GM18517 (cell line): ENCODE data around the gene AP3S1.
"Not testable (repeated sequence)": the region's sequence is repeated elsewhere in the genome, so short reads cannot be mapped to it uniquely, and the experiment has no call there.

Experiments
- ATAC-seq: cut with Tn5 transposase; IDR thresholded peaks from one replicate; pipeline ENCODE4 v1.9.1; 2021; ENCODE audit warnings: mild to moderate bottlenecking, moderate library complexity; ENCODE audit not compliant: unreplicated experiment

Gene AP3S1

DNA sequence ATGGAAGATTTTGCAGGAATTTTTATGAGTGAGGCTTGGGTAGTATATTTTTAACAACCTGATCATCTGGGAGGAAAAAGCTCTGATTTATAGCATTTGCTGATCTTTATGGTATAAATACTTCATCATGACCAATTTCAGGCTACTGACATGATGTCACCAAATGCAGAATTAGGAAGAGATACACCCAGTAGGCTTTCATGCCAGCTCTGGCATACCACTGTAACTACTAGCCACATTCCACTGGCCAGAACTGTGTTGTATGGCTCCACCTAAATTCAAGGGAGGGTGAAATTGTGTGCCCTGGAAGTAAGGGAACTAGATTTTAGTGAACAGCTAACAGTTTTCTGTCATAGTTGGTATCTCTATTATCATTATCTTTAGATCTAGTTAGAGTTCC, 17.6 kb downstream of the AP3S1 start:
- ATAC-seq = no peak

GRCh38 chr5:115869256-115869795, 27.6 kb downstream of the AP3S1 start:
- ATAC-seq = no peak

GRCh38 chr5:115872447-115872846, 30.7 kb downstream of the AP3S1 start:
- ATAC-seq = no peak

- no peak for ATAC-seq
Observed at GRCh38 chr5:115873392-115873791, 31.7 kb downstream of the AP3S1 start.

DNA sequence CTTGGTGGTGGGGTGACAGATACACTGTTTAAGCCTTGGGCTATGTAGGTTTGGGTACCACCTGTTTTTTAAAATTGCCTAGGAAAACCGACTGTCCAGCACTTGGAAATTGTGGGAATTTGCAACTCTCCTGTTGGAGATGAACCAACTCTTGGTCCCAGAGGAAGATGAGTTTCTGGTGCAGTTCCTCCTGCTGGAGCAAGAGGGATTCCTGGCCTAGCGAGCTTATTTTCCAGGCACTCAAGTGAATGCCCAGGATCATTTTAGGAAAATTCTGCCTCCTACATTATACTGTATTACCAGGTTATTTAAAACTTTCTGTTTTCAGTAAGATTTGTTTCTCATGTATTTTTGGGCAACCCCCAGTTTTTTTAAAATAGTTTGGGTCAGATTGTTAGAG, 33.7 kb downstream of the AP3S1 start:
- ATAC-seq = no peak

GRCh38 chr5:115877342-115877741, 35.6 kb downstream of the AP3S1 start:
- ATAC-seq = not testable (repeated sequence)

DNA sequence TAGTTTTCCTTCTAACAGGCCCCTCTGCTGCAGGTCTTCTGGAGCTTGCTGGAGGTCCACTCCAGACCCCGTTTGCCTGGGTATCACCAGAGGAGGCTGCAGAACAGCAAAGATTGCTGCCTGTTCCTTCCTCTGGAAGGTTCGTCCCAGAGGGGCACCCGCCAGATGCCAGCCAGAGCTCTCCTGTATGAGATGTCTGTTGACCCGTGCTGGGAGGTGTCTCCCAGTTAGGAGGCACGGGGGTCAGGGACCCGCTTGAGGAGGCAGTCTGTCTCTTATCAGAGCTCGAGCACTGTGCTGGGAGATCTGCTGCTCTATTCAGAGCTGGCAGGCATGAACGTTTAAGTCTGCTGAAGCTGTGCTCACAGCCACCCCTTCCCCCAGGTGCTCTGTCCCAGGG, 40.7 kb downstream of the AP3S1 start:
- ATAC-seq = not testable (repeated sequence)

GRCh38 chr5:115884704-115885103, 43.0 kb downstream of the AP3S1 start:
- no peak for ATAC-seq

- not testable (repeated sequence) for ATAC-seq
Observed at GRCh38 chr5:115885208-115885607, 43.5 kb downstream of the AP3S1 start.

DNA sequence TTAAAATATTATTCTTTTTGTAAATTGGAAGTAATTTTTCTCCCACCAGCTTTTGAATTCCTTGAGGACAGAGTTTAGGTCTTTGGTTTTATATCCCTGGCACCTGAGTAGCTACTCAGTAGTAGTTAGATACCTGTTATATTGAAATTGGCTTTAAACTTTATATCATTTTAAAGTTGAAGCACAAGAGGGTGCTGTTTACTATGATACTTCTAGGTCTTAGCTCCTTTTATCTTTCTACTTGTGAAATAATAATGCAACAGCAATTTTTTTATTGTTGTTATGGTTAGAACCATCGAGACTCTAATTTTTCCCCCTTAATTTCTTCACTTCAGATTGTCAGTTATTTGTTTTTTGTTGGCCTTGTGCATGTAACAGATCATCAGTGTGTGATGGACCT, 46.3 kb downstream of the AP3S1 start:
- ATAC-seq = no peak

- ATAC-seq = no peak
Observed at GRCh38 chr5:115892021-115892420, 50.3 kb downstream of the AP3S1 start.

GRCh38 chr5:115894342-115894741, 52.6 kb downstream of the AP3S1 start:
- ATAC-seq = no peak

- no peak for ATAC-seq
Observed at GRCh38 chr5:115895821-115896220, 54.1 kb downstream of the AP3S1 start.

GRCh38 chr5:115898656-115899055, 56.9 kb downstream of the AP3S1 start:
- ATAC-seq = no peak

DNA sequence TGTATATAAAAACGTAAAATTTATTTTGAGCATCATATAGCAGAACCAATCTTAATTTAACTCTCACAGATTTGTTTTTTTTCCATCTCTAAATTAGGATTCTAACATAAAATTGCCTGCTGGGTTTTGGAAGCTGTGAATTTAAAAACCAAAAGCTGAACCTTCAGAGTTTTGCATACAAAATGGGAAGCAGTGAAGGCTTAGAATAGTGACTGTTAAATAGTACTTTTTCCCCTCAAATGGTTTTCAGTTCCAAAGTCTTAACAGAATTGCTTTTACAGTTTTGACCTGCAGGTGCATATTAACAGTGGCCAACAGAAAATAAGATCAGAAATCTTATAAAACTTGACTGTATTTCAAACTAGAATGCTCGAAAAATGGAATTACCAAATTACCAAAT, 65.4 kb downstream of the AP3S1 start:
- no peak for ATAC-seq

DNA sequence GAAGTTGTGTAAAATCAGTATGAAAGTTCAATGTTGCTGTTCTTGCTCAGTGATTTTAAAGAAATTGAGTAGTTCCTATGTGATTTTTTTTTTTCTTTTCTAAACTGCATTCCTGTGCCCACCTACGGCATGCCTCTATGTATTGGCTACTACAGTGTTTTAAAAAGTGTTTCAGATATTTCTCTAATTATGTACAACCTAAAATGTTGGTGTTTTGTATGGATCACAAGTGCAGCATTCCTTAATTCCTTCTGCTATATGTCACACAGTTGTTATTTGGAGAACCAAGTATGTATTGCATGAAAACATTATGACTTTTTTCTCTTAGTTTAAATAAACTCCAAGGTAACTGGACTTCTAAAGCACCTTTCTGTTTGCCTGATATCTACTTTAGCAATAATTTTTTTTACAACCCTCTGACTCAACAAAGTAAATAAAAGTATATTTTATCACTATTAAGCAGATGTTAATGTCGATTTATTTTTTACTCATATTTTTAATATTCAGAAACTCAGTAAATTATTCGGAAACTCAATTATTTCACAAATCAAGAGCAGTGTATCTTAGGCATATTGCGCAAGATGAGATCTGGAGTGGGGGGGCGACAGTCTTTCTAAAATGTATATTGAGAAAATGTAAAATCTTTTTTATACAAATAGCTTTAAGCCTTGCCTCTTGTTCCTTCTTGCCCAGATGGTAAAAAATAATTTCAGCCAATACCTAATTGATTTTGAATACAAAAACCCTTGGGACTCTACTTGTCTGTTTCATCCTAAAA, 72.1 kb downstream of the AP3S1 start:
- not testable (repeated sequence) for ATAC-seq

DNA sequence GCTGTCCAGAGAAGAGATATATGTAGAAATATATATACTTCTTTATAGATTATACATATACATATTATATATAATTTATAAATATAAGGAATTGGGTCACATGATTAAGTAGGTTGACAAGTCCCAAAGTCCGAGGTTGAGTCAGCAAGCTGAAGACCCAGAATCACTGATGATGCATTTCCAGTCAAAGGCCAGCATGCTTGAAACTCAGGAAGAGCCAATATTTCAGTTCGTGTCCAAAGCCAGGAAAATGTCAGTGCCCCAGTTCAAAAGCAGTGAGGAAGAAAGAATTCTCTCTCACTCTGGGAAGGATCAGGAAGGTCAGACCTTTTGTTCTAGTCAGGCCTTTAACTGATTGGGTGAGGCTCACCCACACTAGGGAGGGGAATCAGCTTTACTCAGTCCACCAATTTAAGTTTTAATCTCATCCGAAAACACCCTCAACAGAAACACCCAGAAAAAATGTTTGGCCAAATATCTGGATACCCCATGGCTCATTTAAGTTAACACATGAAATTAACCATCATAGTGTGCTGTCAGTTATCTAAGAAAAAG, 78.5 kb downstream of the AP3S1 start:
- no peak for ATAC-seq

DNA sequence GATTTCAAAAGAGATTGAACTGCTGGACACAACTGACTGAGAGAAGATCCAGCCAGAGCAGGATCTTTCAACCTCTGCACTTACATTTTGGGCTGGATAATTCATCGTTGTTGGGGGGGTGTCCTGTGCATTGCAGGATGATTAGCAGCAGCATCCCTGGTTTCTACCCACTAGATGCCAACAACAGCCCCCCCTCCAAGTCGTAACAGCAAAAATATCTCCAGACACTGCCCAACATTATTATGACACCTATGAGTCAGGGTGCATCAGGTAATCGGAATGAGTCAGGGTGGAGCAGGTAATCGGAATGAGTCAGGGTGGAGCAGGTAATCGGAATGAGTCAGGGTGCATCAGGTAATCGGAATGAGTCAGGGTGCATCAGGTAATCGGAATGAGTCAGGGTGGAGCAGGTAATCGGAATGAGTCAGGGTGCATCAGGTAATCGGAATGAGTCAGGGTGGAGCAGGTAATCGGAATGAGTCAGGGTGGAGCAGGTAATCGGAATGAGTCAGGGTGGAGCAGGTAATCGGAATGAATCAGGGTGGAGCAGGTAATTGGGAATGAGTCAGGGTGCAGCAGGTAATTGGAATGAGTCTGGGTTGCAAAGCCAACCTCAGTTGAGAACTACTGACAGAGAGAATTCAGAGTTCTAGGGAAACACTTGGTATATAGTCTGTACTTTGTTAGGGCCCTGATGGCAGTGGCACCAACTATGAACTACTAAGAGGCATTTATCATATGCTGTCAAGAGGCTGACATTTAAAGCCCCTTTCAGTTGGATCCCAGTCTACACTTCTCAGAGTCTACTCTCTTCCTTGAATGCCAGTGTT, 87.1 kb downstream of the AP3S1 start:
- ATAC-seq = not testable (repeated sequence)

GRCh38 chr5:115930171-115930570, 88.4 kb downstream of the AP3S1 start:
- not testable (repeated sequence) for ATAC-seq

DNA sequence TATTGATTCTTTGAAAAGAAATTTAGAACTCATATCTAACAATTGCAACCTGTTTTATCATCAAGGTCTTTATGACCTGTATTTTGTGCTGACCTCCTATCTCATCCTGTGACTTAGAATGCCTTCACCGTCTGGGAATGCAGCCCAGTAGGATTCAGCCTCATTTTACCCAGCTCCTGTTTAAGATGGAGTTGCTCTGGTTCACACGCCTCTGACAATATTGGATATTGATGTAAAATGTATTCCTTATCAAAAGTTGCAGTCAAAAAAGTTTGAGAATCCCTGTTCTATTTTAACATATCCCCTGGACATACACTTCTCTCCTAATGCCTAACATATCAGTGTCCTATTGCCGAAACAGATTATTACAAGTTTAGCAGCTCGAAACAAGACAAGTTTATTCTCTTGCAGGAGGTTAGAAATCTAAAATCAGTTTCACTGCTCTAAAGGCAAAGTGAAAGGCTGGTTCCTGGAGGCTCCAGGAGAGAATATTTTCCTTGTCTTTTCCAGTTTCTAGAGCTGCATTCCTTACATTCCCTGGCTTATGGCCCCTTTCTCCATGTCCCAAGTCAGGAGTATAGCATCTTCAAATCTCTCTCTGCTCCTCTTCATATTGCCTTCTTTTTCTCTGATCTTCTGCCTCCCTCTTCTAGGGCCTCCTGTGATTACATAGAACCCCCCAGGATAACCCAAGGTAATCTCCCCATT, 89.0 kb downstream of the AP3S1 start:
- ATAC-seq = no peak

GRCh38 chr5:115932991-115933390, 91.3 kb downstream of the AP3S1 start:
- ATAC-seq = no peak
